ENCODE results near the gene USP10.

- TF ChIP-seq CTCF (IDR thresholded peaks at IDR 0.05) = no peak
- TF ChIP-seq POLR2A (IDR thresholded peaks at IDR 0.05) = no peak
Observed at GRCh38 chr16:84746231-84746630, 46.4 kb downstream of the USP10 start.
